HG03064 (cell line): Measurements from ENCODE around the gene MXRA7.

Experiments used
- ATAC-seq: cut with Tn5 transposase; IDR thresholded peaks from one replicate; pipeline ENCODE4 v1.9.1; 2021; ENCODE audit warnings: low read depth; ENCODE audit not compliant: unreplicated experiment

The MXRA7 gene

DNA sequence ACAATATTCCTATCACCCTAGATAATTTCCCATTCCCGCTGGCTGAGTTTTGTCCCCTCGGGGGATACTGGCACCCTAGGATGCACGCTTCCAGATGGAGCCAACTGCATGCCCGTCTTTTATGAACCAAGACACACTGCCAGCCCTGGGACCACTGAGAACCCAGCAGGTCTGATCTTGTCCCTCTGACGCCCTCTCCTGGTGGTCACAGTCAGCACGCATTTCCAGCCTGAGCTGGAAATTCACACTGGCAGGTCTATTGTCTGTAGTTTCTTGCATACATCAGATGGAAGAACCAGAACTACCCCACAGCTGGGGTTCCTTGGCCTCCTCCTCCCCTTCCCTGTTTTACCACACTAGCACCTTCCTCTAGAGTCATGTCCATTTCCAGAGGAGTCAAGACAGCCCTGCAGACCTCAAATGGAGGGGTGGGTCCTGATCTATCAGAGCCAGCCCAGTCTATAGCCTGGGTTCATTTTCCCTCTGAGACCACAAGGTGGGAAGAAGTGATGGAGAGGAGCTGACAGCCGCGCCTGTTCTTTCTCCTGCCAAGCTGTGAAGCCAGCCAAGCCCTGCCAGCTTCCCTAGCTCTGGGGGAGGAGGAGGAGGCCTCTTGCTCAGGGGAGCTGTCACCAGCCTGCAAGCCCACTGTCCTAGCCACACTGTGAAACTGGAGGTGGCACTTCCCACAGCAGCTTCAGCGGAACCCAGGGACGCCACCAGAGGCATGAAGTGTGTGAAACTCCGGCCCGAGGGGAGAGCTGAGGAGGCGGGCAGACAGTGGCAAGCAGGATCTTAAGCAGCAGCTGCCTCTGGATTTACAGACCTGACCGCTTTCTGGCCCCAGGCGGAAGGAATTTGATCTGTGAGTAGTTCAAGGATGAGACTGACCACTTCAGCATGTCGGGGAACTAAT is 29.3 kb downstream of the MXRA7 start:
- no peak for ATAC-seq

DNA sequence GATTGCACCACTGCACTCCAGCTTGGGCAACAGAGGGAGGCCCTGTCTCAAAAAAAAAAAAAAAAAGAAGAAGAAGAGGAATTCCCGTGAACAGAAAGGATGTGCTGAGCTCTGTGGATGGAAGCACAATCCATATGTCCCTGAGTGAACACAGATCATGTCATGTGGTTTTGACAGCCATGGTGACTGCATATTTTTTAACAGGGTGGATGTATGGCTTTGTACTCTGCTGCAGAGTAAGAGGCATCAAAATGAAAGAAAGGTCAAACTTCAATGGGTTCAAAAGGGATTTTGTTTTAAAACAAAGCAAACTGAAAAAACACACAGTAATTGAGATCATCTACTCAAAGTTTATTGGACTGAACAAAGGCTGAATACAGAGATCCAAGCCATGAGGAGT is 31.5 kb downstream of the MXRA7 start:
- ATAC-seq: no peak

DNA sequence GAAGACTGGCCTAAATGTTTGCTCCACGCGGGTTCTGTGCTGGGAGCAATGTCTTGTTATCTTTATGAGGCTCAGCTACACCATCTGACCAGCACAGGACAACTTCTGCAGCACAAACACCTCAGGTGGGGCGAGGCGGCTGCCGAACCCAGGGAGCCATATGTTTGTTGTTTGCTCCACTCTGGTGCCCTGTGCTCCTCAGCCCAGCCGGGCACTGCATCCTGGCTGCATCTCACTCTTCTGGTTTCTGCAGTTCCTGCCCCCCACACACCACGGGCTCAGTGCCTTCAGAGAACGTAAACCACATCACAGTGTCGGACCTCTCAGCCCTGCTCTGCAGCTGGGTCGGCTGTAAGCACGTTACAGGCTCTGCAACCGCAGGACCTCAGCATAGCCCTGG is 32.4 kb downstream of the MXRA7 start:
- no peak for ATAC-seq

DNA sequence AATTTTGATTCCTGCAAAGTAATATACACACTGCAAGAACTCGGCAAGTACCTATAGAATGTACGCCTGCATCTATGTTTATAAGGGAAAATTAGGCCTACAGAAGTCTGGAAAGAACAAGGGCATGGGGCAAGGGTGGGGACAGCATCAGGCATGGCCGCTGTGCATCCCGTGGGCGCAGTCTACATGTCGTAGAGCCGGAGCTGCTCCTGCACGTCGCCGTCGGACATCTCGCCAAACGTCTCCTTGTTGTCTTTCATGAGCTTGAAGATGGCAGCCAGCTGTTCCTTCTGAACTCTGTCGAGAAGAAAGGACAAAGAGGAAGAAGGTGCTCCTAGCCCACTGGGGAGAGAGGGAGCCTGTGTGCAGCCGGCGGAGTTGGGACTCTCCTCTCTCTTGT is 33.4 kb downstream of the MXRA7 start:
- no peak for ATAC-seq

DNA sequence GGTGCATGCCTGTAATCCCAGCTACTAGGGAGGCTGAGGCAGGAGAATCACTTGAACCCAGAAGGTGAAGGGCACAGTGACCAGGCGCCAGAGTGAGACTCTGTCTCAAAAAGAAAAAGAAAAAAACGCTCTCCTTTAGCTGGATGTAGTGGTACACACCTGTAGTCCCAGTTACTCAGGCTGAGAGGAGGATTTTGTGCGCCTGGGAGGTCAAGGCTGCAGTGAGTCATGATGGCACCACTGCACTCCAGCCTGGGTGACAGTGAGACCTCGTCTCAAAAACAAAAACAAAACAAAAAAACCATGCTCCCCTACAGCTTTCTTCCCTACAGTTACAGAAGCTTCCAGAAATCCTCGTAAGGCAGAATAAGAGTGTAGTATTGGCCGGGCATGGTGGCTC is 34.1 kb downstream of the MXRA7 start:
- ATAC-seq: no peak

DNA sequence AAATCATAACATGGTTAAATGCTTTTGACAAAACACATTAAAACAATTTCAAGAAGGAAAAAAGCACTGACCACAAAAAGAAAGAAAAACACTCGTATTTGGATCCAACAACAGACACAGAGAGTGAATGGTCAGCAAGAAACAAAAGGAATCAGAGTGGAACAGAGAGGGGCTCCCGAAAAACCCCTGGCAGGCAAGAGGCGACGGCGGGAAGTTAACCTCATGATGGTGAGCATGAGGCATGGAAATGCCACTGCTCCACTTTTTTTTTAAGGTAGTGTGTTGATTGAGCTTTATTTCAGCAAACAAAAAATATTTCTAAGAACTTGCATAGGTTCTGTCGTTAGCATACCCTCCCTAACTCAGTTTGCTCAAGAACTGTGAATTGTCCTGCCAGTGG is 35.1 kb downstream of the MXRA7 start:
- no peak for ATAC-seq

DNA sequence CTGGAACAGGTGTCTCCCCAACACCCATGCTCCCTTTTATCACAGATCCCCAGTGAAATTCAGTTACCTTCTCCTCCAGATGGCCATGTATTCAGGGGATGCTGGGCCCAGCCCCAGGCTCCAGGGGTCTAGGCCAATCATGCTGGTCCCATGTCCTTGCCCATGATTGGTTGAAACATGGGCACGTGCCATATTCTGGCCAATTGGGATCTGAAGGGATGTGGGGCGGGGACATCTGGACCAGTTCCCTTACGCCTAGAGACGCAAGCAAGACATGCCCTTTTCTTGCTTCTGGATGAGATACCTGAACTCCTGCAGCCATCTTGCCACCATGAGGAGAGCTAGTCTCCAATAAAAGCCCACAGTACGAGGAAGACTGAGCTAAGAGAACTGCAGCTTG is 36.2 kb downstream of the MXRA7 start:
- no peak for ATAC-seq

DNA sequence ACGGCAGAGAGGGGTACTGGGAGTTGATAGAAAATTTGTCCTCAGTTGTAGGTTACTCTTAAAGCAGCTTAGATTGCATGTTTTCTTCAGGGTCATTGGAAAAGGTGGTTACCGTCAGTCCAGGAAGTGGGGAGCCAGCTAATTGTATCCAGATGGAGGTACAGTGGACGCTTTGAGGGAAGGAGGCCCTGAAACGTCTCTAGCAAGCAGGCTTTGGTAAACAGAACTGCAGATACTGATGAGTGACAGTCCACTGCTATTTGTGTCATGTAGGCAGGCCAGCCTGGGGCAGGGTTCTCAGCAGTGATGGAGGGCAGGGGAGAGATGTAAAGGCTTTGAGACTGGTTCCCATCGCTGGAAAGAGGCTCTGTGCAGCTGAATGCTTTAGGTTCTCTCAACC is 37.0 kb downstream of the MXRA7 start:
- ATAC-seq: no peak

DNA sequence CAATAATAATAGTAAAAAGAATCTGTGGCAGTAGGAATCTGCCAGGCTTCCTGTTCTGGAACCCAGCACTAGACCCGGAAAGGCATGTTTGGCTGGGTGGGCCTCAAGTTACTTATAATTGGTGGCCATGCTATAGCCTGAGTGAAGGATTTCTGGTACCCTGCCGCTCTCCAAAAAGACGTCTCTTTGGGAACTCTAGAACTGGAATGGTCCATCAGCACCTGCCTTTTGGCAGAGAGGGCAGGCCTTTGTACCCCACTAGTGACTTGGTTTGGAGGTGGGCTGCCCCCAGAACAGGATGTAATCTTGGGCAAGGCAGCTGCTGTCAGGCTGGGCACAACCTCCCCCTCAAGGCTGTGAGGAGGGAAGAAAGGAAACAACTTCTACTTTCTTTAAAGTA is 37.9 kb downstream of the MXRA7 start:
- no peak for ATAC-seq

DNA sequence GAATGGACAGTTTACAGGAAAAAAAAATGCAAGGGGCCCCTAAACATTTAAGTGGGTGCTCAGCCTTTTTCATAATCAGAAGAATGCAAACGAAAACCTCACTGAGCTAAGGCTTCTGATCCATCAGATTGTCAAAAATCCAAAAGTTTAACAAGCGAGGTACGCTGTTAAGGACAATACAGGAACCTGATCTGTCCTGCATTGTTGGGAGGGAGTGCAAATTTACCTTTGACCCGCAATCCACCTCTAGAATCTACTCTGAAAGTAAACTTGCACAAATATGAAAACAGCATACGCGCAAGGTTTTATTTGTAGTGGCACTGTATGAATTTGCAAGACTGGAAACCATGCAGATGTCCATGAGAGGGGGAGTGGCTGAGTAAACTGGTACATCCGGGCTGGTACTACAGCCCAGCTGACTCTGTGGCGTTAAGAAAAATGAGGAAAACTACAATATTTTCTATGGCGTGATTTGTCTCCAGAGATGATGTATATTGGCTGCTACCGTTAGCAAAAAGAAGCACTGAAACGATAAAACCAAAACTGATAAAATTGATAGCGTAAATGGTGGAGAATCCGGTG is 38.4 kb downstream of the MXRA7 start:
- ATAC-seq: no peak

DNA sequence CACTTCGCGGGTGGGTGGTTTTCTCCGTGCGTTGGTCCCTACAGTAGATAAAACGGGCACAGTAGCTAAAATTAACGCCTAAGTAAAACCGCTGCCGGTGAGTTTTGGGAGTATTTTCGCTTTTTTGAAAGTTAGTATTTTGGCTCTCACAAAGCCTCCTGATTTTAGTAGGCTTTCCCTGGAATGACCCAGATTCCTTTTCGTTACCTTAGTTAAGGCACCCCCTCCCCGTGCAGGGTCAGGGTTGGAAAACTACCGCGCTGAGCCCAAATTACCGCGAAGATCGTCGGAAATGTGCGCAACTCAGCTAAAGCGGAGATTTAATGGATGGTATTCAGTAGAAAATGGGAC is 38.9 kb downstream of the MXRA7 start:
- no peak for ATAC-seq

DNA sequence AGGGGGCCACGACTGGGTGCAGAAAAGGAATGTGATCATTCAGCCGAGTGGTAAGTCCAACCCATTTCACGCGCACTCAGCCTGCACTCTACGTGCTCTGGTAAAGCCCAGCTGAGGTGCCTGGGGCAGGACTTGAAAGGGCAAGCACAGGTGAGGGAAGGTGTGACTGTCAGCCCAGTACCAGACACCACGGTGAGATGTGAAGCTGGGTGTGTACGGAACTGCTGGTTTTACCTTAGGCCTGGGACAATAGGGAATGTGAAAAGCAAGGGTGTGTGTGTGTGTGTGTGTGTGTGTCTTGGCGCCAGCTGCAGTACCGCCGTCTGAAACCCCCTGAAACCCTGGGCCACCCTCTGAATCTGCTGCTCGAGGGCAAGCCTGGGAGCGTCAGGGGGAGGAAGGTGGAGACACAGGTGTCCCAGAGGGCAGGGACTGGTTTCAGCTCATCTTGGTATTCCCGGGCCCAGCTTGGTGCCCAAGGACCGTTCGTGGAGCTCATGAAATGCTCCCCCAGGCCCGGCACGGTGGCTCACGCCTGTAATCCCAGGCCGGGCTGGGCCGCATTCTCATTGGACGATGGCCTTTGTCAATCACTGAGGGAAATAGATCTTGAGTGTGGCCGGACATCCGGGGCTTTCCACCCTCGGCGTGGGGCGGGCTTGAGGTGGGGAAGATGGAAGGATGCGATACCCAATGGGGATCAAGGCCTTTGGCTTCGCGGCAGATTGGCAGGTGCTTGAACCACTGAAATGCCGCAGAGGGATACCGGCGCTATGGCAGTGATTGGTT is 39.4 kb downstream of the MXRA7 start:
- peak; percentile 91 for ATAC-seq

DNA sequence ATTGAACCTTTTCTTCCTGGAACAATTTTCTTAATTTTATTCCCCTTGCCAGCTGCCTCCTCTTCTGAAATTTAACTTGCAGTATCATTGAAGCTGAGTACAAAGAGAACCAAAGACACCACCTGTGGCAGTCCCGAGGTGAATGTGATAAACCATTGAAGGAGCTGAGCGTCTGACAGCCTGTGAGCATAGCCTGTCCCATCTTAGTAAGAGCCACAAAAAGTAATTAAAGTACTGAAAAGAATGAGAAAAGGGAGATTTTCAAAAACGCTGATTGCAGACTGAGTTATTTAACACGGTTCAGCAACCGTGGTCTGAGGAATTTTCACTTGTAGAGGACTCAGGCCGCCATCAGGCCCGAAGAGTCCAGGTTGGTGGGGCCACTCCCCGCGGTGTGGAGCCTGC is 40.0 kb downstream of the MXRA7 start:
- ATAC-seq: no peak

DNA sequence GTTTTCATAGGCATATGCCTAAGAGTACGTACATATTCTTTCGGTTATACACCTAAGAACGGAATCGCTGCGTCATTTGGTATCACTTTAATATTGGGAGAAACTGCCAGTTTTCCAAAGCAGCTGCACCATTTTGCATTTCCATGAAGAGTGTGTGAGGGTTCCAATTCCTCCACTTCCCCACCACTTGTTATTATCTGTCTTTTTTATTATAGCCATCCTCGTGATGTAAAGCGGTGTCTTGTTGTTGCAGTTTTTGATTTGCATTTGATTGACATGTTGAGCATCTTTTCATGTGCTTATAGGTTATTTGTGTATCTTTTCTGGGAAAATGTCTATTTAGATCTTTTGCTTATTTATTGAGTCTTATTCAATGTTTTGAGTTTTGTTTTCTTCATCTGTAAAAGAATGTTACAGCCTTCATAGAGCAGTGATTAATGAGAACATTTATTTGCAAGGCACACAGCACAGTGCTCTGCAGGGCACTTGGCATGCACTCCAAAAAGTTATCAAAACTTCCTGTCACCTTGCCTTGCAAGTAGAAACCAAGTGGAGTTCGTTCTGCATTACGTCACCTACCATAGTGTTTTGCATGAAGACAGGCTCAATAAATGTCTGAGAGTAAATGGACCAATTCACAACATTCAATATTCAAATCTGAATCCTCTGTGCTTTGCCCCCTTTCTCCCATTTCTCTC is 40.6 kb downstream of the MXRA7 start:
- ATAC-seq: no peak

DNA sequence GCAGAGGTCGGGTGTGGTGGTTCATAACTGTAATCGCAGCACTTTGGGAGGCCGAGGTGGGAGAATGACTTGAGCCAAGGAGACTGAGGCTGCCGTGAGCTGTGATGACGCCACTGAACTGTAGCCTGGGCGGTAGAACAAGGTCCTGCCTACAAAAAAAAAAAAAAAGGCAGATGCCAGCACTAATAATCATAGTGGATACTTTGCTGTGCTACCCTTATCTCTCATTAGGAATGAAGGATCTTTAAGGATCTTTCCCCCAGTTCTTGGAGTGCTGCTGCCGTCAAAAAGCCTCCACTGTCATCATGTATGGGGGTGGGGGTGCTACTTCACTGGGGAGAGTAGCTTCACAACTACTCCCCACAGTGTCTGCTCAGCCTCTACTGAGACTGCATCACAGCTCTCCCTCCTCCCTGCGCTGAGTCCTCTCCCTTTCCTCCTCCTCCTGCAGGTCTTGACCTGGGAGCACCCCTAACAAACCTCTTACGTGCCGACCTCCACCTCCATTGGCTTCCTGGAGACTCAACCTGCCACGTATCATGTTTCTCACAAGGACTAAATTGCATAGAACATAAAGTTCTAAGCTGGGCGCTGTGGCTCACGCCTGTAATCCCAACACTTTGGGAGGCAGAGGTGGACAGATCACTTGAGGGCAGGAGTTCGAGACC is 42.8 kb downstream of the MXRA7 start:
- no peak for ATAC-seq

DNA sequence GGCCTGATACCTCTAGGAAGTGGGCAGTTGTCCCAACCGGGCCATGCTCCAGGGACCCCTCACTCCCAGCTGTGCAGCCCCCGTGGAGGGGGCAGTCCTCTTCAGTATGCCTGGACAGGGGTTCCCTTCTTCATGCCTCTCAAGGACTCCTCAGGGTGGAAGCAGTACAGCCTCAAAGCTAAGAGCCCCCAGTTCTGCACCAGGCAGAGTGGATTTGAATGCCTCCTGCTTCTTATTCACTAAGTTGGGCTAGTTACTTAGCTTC is 43.3 kb downstream of the MXRA7 start:
- ATAC-seq: no peak

DNA sequence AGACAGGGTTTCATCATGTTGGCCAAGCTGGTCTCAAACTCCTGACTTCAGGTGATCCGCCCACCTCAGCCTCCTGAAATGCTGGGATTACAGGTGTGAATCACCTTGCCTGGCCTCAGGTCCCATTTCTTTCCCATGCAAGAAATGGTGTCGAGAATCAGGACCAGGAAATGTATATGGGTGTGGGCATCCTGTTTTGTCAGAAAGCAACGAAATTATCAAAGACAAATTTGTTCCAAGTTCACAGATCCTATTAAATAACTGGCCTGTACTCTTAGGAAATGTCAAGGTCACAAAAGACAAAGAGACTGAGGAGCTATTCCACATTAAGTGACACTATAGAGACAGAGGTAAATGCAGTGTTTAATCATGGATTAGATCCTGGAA is 50.1 kb downstream of the MXRA7 start:
- ATAC-seq: no peak

DNA sequence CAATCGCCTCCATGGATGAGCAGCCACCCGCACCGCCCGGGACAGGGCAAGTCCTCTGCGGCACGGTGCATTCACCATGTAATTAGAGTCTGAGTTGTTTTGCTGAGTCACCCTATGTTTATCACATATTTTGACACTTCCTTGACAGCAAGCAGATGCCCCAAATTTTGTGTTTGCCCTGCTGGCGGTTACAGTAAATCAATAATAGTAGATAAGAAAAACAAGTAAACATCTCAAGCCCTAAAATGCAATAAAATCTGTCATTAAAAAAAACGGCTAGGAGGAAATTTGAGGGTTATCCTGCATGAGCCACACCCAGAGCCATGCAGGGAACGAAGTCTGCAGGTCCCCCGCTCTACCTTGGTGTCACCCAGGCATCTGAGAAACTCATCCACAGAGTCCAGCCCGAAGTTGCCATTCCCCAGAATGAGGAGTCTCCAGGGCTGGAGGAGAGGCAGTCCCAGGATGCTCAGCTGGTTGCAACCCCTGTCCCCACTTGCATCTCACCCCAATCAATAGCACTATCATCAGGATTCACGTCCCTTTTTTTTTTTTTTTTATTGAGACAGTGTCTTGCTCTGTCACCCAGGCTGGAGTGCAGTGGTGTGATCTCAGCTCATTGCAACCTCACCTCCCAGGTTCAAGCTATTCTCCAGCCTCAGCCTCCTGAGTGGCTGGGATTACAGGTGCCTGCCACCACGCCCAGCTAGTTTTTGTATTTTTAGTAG is 50.7 kb downstream of the MXRA7 start:
- ATAC-seq: no peak

DNA sequence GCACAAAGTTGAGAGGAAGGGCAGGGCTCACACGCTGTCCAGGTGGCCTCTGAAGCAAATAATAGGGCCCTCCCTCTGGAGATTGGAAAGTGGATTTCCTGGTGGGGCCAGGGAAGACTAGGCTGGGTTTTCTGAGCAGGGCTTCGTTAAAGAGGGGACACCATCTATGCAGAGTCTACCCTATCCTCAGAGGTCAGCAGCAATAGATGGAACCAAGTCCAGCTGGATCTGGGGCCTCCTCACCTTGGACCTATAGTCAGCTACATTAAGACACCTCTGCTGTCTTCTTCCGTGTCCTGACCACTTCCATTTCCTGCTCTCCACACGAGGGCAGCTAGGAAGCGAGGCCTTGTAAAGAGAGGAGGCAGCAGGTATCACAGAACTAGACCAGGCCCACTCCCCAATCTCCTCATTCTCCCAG is 52.5 kb downstream of the MXRA7 start:
- no peak for ATAC-seq
